HG03442 (cell line): ENCODE measurements around the gene YIPF6.
"Not testable (repeated sequence)": the region's sequence is repeated elsewhere in the genome, so short reads cannot be mapped to it uniquely, and the experiment has no call there.

Source experiments
- ATAC-seq: cut with Tn5 transposase; IDR thresholded peaks from one replicate; pipeline ENCODE4 v1.9.1; 2021; ENCODE audit warnings: mild to moderate bottlenecking, moderate library complexity; ENCODE audit not compliant: unreplicated experiment

The YIPF6 gene

DNA sequence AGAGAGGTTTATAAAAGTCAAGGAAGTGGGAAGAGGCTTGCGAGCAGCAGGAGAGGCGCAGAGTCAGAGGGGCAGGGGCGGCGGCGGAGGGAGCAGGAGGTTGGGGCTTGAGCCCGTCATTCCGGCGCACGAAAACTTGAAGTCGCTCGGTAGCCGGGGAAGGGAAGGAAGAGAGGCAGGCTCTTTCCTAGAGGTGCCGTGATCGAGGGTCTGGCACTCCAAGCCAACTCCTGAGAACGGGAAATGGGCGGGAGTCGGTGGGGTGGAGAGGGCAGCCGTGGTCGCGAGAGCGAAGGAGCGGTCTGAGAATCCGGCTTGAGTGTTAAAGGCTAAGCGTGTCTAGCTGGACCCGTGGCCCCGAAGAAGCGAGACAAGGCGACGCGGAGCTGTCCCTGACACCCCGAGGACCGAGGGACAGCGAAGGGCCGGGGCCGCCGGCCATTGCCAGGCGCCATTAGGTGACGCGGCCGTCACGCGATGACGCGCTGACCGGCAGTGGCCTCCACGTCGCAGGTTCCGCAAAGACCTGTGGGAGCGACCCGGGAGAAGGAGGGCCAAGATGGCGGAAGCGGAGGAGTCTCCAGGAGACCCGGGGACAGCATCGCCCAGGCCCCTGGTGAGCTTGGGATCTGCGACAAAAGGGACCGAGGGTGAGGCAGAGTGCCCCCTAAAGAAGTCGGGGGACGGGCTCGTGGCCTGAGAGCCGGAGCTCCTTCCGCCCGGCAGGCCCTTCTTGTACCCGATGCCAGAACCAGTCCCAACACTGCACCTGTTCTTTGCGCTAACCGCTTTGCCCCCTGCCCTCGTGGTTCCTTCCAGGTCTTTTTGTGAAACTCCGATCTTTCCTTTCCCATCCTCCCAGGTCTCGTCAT, at the start of gene YIPF6:
Gene YIPF6 (plus strand): TSS at position 544 of the 872 bp plus-strand sequence. CDS start 16 bp downstream, at position 560.
- peak; percentile 97 for ATAC-seq

GRCh38 chrX:68451720-68452119, 47.1 kb upstream of the YIPF6 start:
- ATAC-seq = no peak

GRCh38 chrX:68454476-68455150, 44.2 kb upstream of the YIPF6 start:
- ATAC-seq = no peak

GRCh38 chrX:68455151-68455510, 43.7 kb upstream of the YIPF6 start:
- ATAC-seq = no peak

- no peak for ATAC-seq
Observed at GRCh38 chrX:68461093-68461492, 37.8 kb upstream of the YIPF6 start.

DNA sequence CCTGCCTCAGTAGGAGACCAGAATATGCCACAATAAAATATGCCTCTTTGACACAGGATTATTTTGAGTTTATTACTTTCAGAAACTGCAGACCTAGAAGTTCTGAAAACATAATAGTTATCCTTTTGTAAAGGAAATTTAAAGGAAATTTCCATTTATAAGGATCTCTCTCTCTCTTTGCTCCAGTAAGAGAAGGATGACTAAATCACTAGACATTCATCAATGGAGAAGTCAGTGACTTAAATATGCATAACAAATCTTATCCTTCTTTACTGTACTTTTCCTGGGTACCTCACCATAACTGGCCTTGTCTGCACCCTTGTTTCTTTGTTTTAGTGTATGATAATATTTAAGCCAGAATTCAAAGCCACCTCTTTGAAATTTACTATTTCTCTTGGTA, 37.3 kb upstream of the YIPF6 start:
- ATAC-seq = no peak

- no peak for ATAC-seq
Observed at GRCh38 chrX:68462197-68462596, 36.7 kb upstream of the YIPF6 start.

GRCh38 chrX:68462653-68463052, 36.2 kb upstream of the YIPF6 start:
- ATAC-seq = no peak

- ATAC-seq = no peak
Observed at GRCh38 chrX:68463880-68464279, 35.0 kb upstream of the YIPF6 start.

- ATAC-seq = no peak
Observed at GRCh38 chrX:68464796-68465195, 34.1 kb upstream of the YIPF6 start.

GRCh38 chrX:68480969-68481368, 17.9 kb upstream of the YIPF6 start:
- ATAC-seq = no peak

GRCh38 chrX:68486198-68486597, 12.7 kb upstream of the YIPF6 start:
- not testable (repeated sequence) for ATAC-seq

- ATAC-seq = no peak
Observed at GRCh38 chrX:68487254-68487653, 11.6 kb upstream of the YIPF6 start.

GRCh38 chrX:68487924-68488323, 10.9 kb upstream of the YIPF6 start:
- ATAC-seq = no peak

DNA sequence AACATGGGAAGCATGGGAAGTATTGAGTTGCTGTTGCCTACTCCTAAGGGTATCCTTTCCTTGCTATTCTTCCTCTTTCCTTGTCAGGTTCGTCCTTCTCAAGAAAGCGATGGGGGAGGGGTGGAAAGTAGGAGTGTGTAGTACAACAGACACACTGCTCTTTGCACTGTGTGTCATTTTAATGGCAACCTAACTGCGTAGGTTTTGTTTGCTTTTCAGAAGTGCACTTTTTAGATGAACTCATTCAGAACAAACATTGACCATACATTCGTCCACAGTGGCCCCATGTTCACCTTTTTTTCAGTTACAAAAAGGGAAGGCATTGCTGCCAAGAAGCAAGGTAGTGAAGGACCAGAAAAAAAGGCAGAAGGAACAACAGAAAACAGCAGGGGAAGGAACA, 10.2 kb upstream of the YIPF6 start:
- ATAC-seq = no peak

DNA sequence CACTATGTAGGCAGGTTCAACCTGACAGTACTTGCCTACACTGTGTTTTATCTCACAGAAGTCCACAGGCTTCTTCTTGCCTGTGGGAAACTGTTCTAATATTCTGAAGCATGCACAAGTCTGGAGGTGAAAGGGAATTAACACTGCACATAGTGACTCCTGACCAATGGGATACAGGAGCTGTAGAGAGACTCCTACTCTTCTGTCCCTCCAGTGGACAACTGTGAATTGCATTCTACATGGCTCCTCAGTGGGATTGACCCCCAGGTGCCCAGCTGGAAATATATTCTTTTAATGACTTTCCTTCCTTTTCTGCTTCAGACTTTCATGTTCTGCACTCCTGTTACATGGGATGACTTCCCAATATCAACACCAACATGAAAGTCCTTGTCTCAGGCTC, 8.2 kb upstream of the YIPF6 start:
- no peak for ATAC-seq

DNA sequence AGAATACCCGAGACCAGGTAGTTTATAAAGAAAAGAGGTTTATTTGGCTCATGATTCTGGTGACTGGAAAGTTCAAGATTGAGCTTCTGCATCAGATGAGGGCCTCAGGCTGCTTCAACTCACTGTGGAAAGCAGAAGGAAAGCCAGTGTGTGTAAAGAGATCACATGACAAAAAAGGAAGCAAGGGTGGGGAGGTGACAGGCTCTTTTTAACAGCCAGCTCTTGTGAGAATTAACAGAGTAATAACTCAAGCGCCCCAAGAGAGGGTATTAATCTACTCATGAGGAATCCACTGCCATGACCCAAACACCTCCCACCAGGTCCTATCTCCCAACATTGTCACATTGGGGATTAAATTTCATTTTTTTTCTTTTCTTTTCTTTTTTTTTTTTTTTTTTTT, 6.3 kb upstream of the YIPF6 start:
- ATAC-seq = no peak

DNA sequence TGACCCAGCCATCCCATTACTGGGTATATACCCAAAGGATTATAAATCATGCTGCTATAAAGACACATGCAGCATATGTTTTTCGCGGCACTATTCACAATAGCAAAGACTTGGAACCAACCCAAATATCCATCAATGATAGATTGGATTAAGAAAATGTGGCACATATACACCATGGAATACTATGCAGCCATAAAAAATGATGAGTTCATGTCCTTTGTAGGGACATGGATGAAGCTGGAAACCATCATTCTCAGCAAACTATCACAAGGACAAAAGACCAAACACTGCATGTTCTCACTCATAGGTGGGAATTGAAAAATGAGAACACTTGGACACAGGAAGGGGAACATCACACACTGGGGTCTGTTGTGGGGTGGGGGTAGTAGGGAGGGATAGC, 5.1 kb upstream of the YIPF6 start:
- not testable (repeated sequence) for ATAC-seq

DNA sequence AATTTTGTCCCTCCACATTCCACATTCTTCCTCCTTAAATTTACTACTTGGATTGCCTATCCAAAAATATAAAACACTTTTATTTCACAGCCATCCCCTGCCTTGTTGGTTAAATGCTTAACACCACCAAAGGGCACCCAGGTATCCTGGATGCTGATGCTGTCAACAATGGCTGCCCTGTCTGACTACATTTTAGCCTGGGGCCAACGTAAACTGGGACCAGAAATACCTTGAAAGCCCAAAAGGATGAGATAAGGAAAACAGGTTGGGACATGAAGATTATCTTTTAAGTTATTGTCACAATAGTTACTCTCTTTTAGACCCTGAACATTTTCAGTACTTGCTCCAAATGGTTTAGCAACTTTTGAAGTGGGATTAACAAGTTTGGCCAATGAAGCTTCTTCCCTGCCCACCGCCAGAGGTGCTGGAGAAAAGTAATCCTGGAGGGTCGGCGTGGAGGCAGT, 775 bp upstream of the YIPF6 start:
- ATAC-seq = no peak

GRCh38 chrX:68499543-68500504, 973 bp downstream of the YIPF6 start:
- no peak for ATAC-seq
